HEK293 (cell line): ENCODE data around the gene UXS1.

Source experiments
- CTCF ChIA-PET: fragments of 350-600 bp; formaldehyde crosslinking; extraction: SDS; loops from one replicate; lab custom pipeline; 2021; ENCODE audit warnings: antibody characterized with exemption; lab: Yijun Ruan, JAX
- POLR2A ChIA-PET: fragments of 300-600 bp; formaldehyde crosslinking; extraction: SDS; loops from one replicate; lab custom pipeline; 2020; ENCODE audit warnings: antibody characterized with exemption, inconsistent platforms; lab: Yijun Ruan, JAX
- H3K27ac ChIP-seq: fragments of 200-500 bp; sonication (Bioruptor generic); 2 replicates; pipeline ENCODE4 v1.5.1; 2014; ENCODE audit warnings: low read depth, low read length, control low read depth, inconsistent platforms; ENCODE audit errors: extremely low read depth
- H3K36me3 ChIP-seq, 2 experiments: fragments of 200-500 bp in 1 of 2; sonication (Bioruptor generic) in 1 of 2; 1 replicate in 1 of 2; 2 replicates in 1 of 2; pipeline ENCODE4 v1.5.1; 2014 to 2017; ENCODE audit warnings: inconsistent platforms in 2 of 2, low read length in 2 of 2; ENCODE audit not compliant: control insufficient read depth in 2 of 2, insufficient read depth in 1 of 2
- H3K4me1 ChIP-seq: fragments of 200-500 bp; sonication (Bioruptor generic); 2 replicates; pipeline ENCODE4 v1.5.1; 2014; ENCODE audit warnings: mild to moderate bottlenecking, low read length, inconsistent platforms; ENCODE audit not compliant: control insufficient read depth, insufficient read depth
- H3K4me3 ChIP-seq: 2 replicates; pipeline ENCODE4 v1.5.1; 2011; ENCODE audit warnings: low read depth, mild to moderate bottlenecking, control low read depth, low read length, moderate library complexity
- H3K9me3 ChIP-seq: fragments of 200-500 bp; sonication (Bioruptor generic); 2 replicates; pipeline ENCODE4 v1.5.1; 2014; ENCODE audit warnings: low read depth, low read length, inconsistent platforms; ENCODE audit not compliant: control insufficient read depth, insufficient read depth
- CTCF ChIP-seq: fragments of 450-650 bp; formaldehyde crosslinking; IDR thresholded peaks from 2 replicates; pipeline ENCODE4 v1.5.1; 2016; ENCODE audit warnings: missing biosample characterization, missing genetic modification characterization
- EGR2 ChIP-seq: fragments of 450-650 bp; formaldehyde crosslinking; IDR thresholded peaks from 2 replicates; pipeline ENCODE4 v1.5.1; 2016; ENCODE audit warnings: low read depth, missing biosample characterization, missing genetic modification characterization
- MYNN ChIP-seq: fragments of 450-650 bp; formaldehyde crosslinking; IDR thresholded peaks from 2 replicates; pipeline ENCODE4 v1.5.1; 2016; ENCODE audit warnings: missing biosample characterization, missing genetic modification characterization, borderline replicate concordance
- PATZ1 ChIP-seq: fragments of 450-650 bp; formaldehyde crosslinking; IDR thresholded peaks from 2 replicates; pipeline ENCODE4 v1.5.1; 2016; ENCODE audit warnings: missing biosample characterization, missing genetic modification characterization
- RBAK ChIP-seq: fragments of 450-650 bp; formaldehyde crosslinking; IDR thresholded peaks from 2 replicates; pipeline ENCODE4 v1.5.1; 2016; ENCODE audit warnings: missing biosample characterization, missing genetic modification characterization
- SCRT1 ChIP-seq: fragments of 450-650 bp; formaldehyde crosslinking; IDR thresholded peaks from 2 replicates; pipeline ENCODE4 v1.5.1; 2016; ENCODE audit warnings: missing biosample characterization, missing genetic modification characterization, borderline replicate concordance
- WT1 ChIP-seq: fragments of 450-650 bp; formaldehyde crosslinking; IDR thresholded peaks from 2 replicates; pipeline ENCODE4 v1.5.1; 2016; ENCODE audit warnings: missing biosample characterization, missing genetic modification characterization
- ZBTB48 ChIP-seq: fragments of 450-650 bp; formaldehyde crosslinking; IDR thresholded peaks from 2 replicates; pipeline ENCODE4 v1.5.1; 2016; ENCODE audit warnings: missing biosample characterization, missing genetic modification characterization
- ZBTB8A ChIP-seq: fragments of 450-650 bp; formaldehyde crosslinking; IDR thresholded peaks from 2 replicates; pipeline ENCODE4 v1.5.1; 2016; ENCODE audit warnings: missing biosample characterization, missing genetic modification characterization
- ZNF2 ChIP-seq: fragments of 450-650 bp; formaldehyde crosslinking; IDR thresholded peaks from 2 replicates; pipeline ENCODE4 v1.5.1; 2016; ENCODE audit warnings: missing biosample characterization, missing genetic modification characterization
- ZNF274 ChIP-seq, 2 experiments: fragments of 200-500 bp in 1 of 2; fragments of 450-650 bp in 1 of 2; sonication (Bioruptor generic) in 1 of 2; formaldehyde crosslinking in 1 of 2; IDR thresholded peaks; 2 replicates each; pipeline versions ENCODE4 v1.5.1 to v1.6.1; 2014 to 2016; ENCODE audit warnings: borderline replicate concordance in 1 of 2, inconsistent platforms in 1 of 2, low read length in 1 of 2, missing biosample characterization in 1 of 2, missing genetic modification characterization in 1 of 2
- ZNF311 ChIP-seq: fragments of 450-650 bp; formaldehyde crosslinking; IDR thresholded peaks from 2 replicates; pipeline ENCODE4 v1.5.1; 2017; ENCODE audit warnings: missing biosample characterization, missing genetic modification characterization, borderline replicate concordance
- ZNF544 ChIP-seq: fragments of 450-650 bp; formaldehyde crosslinking; IDR thresholded peaks from 2 replicates; pipeline ENCODE4 v1.5.0; 2017; ENCODE audit warnings: missing biosample characterization, missing genetic modification characterization
- ZNF548 ChIP-seq: fragments of 450-650 bp; formaldehyde crosslinking; IDR thresholded peaks from 2 replicates; pipeline ENCODE4 v1.5.1; 2016; ENCODE audit warnings: missing biosample characterization, missing genetic modification characterization
- ZNF623 ChIP-seq: fragments of 450-650 bp; formaldehyde crosslinking; IDR thresholded peaks from 2 replicates; pipeline ENCODE4 v1.5.1; 2016; ENCODE audit warnings: missing biosample characterization, missing genetic modification characterization
- ZNF660 ChIP-seq: fragments of 450-650 bp; IDR thresholded peaks from 2 replicates; pipeline ENCODE4 v1.5.1; 2018; ENCODE audit warnings: missing biosample characterization, mild to moderate bottlenecking, missing genetic modification characterization

The UXS1 gene

DNA sequence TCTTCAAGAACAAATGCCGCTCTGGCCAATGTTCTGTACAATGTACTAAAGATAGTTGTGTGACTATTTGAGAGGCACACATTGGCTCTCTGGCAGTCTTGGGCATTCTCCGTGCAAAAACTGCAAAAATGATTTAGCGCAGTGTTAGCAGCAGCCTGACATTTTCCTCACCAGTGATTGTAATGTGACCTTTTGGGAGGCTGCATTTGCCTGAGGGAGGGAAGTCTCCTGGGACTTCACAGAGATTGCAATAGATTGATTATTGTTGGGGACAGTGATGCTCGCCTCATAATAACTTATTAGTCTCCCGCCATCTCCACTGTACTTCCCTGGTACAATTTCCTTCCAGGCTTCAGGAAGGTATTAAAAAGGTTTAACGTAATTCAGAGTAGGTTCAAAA, 149.2 kb downstream of the UXS1 start:
- ChIA-PET CTCF (no interaction called here), POLR2A (no interaction called here)
- Histone ChIP-seq H3K4me1 (no peaks in the 10 kb centered on the region), H3K36me3 (no peaks in the 10 kb centered on the region), H3K4me3 (no peak overlapping the region), H3K27ac (no peak overlapping the region), H3K9me3 (no peaks in the 10 kb centered on the region)
- no peak for TF ChIP-seq PATZ1 (tag by site-specific recombination)
- no peak for TF ChIP-seq ZBTB48 (tag by site-specific recombination)
- TF ChIP-seq SCRT1 (tag by site-specific recombination): no peak
- TF ChIP-seq CTCF: no peak

DNA sequence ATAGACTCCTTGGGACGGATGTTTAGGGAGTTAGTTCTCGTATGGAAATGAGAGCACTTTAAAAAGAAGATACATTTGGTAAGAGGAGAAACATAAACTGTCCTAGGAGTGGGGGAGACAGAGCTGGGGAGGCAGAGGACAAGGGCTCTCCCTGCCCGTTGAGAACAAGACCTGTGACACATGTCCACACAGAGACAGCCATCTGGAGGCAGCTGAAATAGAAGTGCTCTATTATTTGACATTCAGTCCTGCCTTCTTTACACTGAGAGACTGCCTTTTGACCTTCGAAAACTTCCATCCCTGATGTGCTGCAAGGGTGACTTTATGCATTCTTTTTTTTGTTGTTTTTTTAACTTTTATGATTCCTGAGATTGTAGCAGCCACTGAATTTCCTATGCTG, 150.1 kb downstream of the UXS1 start:
- ChIA-PET POLR2A (no interaction called here), CTCF (interaction anchor here (1.0 kb wide), 1 partner anchor 11 kb away, joined by 6 read pairs; no protein-coding TSS in a partner anchor)
- H3K27ac ChIP-seq: no peak overlapping the region
- H3K36me3 ChIP-seq: no peaks in the 10 kb centered on the region
- TF ChIP-seq ZNF623 (tag by site-specific recombination) (no peak), ZNF311 (tag by site-specific recombination) (no peak), ZNF544 (tag by site-specific recombination) (no peak), ZNF274 (IDR thresholded peaks at IDR 0.05; ENCODE audit: low read length) (no peak), ZNF274 (tag by site-specific recombination; IDR thresholded peaks at IDR 0.05; ENCODE audit: borderline replicate concordance) (no peak), ZNF2 (tag by site-specific recombination) (no peak), ZNF660 (no peak), ZNF548 (no peak), EGR2 (tag by site-specific recombination) (no peak), ZBTB8A (tag by site-specific recombination) (no peak), RBAK (tag by site-specific recombination) (no peak), WT1 (no peak), MYNN (tag by site-specific recombination) (no peak)
- H3K4me3 ChIP-seq: no peak overlapping the region
- H3K9me3 ChIP-seq: no peaks in the 10 kb centered on the region
- H3K4me1 ChIP-seq: no peaks in the 10 kb centered on the region
